ENCODE results near the gene TMEM63B.

GRCh38 chr6:44148306-44148705 is 21.0 kb downstream of the TMEM63B start:
- TF ChIP-seq CTCF (IDR thresholded peaks at IDR 0.05) (no peak), EP300 (IDR thresholded peaks at IDR 0.05) (no peak)
